ENCODE data around the gene CD74. TPM values are rescaled to one million over a fixed set of nuclear protein-coding genes. Genes with fewer than 3 reads are reported as not detected.

Gene CD74
- total RNA-seq, 1 donor from 2014 or later: 24.9 TPM

DNA sequence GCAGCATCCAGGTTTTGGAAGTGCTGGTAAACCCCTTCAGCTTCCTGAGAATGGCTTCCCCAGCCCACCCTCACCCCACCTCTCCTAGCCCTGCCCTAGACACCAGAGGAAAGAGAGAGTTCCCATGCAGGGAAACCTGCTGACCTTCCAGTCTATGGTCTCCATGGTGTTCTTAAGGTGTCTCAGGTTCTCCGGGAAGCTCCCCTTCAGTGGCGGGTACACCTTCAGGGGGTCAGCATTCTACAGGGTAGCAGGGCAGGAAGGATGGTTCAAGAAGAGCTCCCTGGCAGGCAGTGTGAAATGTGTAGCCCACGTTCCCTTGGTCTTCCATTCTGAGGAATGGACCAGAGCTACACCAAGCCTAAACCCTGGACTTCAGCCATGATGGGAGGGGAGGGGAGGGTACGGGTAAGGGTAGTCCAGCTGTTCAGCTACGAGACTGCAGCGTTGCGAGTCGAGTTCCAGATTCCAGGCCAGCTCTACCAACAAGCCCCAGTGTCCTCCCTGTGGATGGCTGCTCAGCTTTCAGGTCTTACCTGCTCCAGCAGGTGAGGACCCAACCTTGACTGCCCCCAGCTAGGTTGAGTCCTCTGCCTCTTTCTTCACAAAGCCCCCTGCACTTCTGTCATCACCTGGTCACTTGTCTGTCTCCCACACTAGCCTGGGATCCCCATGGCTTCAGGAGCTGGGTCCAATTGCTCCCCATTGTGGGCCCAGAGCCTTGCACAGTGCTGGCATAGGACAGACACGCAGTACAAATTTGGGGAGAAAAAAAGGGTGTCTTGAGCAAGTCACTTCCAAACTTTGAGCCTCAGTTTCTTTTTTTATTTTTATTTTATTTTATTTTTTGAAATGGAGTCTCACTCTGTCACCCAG is 7.5 kb downstream of the CD74 start:
- Mint-ChIP-seq H3K9me3 (no peaks in the 10 kb centered on the region), H3K27ac (no peak overlapping the region), H3K4me1 (ENCODE audit: unreplicated experiment) (peaks cover 7% of the 10 kb centered on the region), H3K4me3 (no peak overlapping the region), H3K36me3 (peaks cover 15% of the 10 kb centered on the region), H3K27me3 (no peaks in the 10 kb centered on the region)
- TF ChIP-seq, protein P1, sequence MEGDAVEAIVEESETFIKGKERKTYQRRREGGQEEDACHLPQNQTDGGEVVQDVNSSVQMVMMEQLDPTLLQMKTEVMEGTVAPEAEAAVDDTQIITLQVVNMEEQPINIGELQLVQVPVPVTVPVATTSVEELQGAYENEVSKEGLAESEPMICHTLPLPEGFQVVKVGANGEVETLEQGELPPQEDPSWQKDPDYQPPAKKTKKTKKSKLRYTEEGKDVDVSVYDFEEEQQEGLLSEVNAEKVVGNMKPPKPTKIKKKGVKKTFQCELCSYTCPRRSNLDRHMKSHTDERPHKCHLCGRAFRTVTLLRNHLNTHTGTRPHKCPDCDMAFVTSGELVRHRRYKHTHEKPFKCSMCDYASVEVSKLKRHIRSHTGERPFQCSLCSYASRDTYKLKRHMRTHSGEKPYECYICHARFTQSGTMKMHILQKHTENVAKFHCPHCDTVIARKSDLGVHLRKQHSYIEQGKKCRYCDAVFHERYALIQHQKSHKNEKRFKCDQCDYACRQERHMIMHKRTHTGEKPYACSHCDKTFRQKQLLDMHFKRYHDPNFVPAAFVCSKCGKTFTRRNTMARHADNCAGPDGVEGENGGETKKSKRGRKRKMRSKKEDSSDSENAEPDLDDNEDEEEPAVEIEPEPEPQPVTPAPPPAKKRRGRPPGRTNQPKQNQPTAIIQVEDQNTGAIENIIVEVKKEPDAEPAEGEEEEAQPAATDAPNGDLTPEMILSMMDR (conservative IDR thresholded peaks at IDR 0.05): no peak
- no peak for DNase-seq (ENCODE audit: extremely low spot score, unreplicated experiment)

DNA sequence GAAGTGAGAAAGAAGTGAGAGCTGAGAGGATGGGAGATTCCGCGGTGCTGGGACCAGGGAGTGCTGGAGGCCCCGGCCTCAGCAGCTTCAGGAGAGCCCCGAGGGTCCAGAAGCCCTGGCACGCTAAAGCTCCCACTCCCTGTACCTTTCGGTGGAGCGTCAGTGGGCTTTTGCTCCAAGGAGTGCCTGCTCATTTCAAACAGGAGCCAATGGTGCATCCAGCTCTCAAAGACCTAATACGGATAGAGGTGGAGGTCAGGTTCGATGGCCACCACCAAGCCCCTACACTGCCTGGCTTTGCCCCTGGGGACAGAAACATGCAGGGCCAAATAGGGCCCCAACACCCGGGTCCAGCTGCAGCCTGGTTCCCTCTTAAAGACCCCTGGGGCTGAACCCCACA is 8.2 kb downstream of the CD74 start:
- TF ChIP-seq, protein P1 (conservative IDR thresholded peaks at IDR 0.05): no peak

DNA sequence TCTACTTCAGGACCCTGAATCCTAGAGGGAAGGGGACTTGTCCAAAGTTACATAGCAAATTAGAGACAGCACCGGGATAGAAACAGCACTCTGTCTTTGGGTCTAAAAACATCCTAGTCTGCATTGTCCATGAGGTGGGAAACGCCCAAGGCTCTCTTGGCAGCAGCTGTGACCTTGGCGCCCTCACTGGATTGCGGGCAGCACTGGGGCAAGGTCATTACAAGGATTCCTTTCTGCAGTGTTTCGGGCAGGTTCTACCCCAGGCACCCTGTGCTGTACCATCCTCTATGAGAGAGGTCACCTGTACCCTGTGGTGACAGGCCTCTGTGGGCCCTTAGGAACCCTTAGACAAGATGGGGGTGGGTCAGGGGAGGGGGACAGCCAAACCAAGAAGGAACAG is 8.6 kb downstream of the CD74 start:
- DNase-seq (ENCODE audit: extremely low spot score, unreplicated experiment): no peak
- Mint-ChIP-seq H3K27ac (no peak overlapping the region), H3K9me3 (no peaks in the 10 kb centered on the region), H3K4me3 (no peak overlapping the region), H3K36me3 (peaks cover 21% of the 10 kb centered on the region), H3K4me1 (ENCODE audit: unreplicated experiment) (peaks cover 3% of the 10 kb centered on the region), H3K27me3 (no peaks in the 10 kb centered on the region)
- TF ChIP-seq, protein P1 (conservative IDR thresholded peaks at IDR 0.05): no peak

More for the DNA sequence above, 8.2 kb downstream of the CD74 start:
- Mint-ChIP-seq H3K4me1 (ENCODE audit: unreplicated experiment) (peaks cover 4% of the 10 kb centered on the region), H3K9me3 (no peaks in the 10 kb centered on the region), H3K27me3 (no peaks in the 10 kb centered on the region), H3K36me3 (peaks cover 21% of the 10 kb centered on the region), H3K4me3 (no peak overlapping the region), H3K27ac (no peak overlapping the region)
- DNase-seq (ENCODE audit: extremely low spot score, unreplicated experiment): no peak

DNA sequence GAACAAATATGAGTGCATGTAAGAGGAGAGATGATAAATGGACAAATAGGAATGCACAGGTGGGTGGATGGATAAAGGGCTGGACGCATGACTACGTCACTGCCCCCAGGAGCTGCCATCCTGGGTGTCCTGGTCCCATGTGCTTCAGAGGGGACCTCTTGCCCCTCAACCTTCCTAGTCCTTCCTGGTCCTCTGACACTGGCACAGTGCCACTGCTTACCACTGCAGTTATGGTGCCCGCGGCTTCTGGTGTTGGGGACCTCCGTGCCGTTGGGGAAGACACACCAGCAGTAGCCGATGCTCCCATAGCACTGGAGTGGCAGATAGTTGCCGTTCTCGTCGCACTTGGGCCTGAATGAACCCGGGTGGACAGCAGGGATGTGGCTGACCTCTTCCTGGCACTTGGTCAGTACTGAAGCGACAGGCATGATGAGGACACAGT is 9.8 kb downstream of the CD74 start:
- H3K27ac Mint-ChIP-seq: no peak overlapping the region
- no peaks in the 10 kb centered on the region for H3K9me3 Mint-ChIP-seq
- H3K4me1 Mint-ChIP-seq (ENCODE audit: unreplicated experiment): peaks cover 3% of the 10 kb centered on the region
- TF ChIP-seq, protein P1 (conservative IDR thresholded peaks at IDR 0.05): no peak
- DNase-seq (ENCODE audit: extremely low spot score, unreplicated experiment): no peak
- H3K27me3 Mint-ChIP-seq: no peaks in the 10 kb centered on the region
- peaks cover 24% of the 10 kb centered on the region for H3K36me3 Mint-ChIP-seq
- no peak overlapping the region for H3K4me3 Mint-ChIP-seq

DNA sequence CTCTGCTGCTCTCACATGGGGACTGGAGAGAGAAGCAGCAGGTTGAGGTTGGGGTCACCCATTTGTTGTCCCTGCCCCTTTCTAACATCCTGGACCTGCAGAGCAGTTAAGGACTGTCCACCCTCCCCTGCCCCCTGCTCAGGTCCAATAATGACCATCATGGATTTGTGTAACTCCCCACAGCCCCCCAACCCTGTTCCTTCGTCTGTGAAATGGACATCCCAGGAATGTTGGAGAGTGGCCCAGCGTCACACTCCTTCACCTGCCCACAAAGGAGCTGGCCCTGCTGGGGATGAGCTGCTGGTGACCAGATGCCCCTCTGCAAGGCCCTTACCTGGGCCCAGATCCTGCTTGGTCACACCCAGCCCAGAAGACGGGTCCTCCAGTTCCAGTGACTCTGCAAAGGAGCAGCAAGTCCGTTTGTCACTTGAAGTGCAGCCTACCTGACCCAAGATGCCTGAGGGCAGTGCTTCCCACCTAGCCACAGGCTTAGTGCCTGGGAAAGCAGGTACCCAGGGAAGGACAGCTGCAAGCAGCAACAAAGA is 10.4 kb downstream of the CD74 start:
- TF ChIP-seq, protein P1 (conservative IDR thresholded peaks at IDR 0.05): no peak
- Mint-ChIP-seq H3K4me3 (no peak overlapping the region), H3K36me3 (peaks cover 24% of the 10 kb centered on the region), H3K27me3 (no peaks in the 10 kb centered on the region), H3K27ac (no peak overlapping the region), H3K4me1 (ENCODE audit: unreplicated experiment) (peaks cover 3% of the 10 kb centered on the region), H3K9me3 (no peaks in the 10 kb centered on the region)
- no peak for DNase-seq (ENCODE audit: extremely low spot score, unreplicated experiment)
